Calu3 (cell line): Measurements from ENCODE around the gene SOCS3. TPM values are rescaled to one million over a fixed set of nuclear protein-coding genes. Genes with fewer than 3 reads are reported as not detected.

Experiments used
- BruUV-seq: library from RNA; stranded (reverse); fragments of 400-500 nt; replicated peaks from 2 replicates; lab custom pipeline; 2021; lab: Mats Ljungman, UMichigan
- CTCF ChIA-PET: fragments of 300-600 bp; sonication (Branson Sonifier 250); formaldehyde crosslinking; loops from one replicate; lab custom pipeline; 2022; ENCODE audit warnings: antibody characterized with exemption; lab: Charles Lee
- DNase-seq: peaks from one replicate; pipeline ENCODE4 v3.0.0; 2022
- H3K27ac Mint-ChIP-seq: one replicate; pipeline ENCODE4 v1.8.0; 2022; ENCODE audit warnings: mixed read lengths; ENCODE audit not compliant: unreplicated experiment
- H3K27me3 Mint-ChIP-seq: one replicate; pipeline ENCODE4 v1.8.0; 2022; ENCODE audit warnings: mixed read lengths; ENCODE audit not compliant: unreplicated experiment
- H3K36me3 Mint-ChIP-seq: one replicate; pipeline ENCODE4 v1.8.0; 2022; ENCODE audit warnings: mild to moderate bottlenecking, moderate library complexity, mixed read lengths; ENCODE audit not compliant: insufficient read depth, unreplicated experiment
- H3K4me1 Mint-ChIP-seq: one replicate; pipeline ENCODE4 v1.8.0; 2022; ENCODE audit warnings: mild to moderate bottlenecking, low read depth, mixed read lengths; ENCODE audit not compliant: unreplicated experiment
- H3K4me3 Mint-ChIP-seq: one replicate; pipeline ENCODE4 v1.8.0; 2022; ENCODE audit warnings: mild to moderate bottlenecking, low read depth, moderate library complexity, mixed read lengths; ENCODE audit not compliant: unreplicated experiment
- H3K9me3 Mint-ChIP-seq: one replicate; pipeline ENCODE4 v1.8.0; 2022; ENCODE audit warnings: low read depth, mixed read lengths; ENCODE audit not compliant: unreplicated experiment
- intact Hi-C: fragments of 100-400 bp; cut with micrococcal nuclease; formaldehyde crosslinking; loops from one replicate; pipeline ENCODE4 v1.10.0; 2022; ENCODE audit not compliant: unreplicated experiment
- total RNA-seq: library from RNA; stranded (reverse); gene quantifications from 2 replicates; pipeline ENCODE4 v1.2.3, GENCODE V29; 2022
- TF ChIP-seq, protein P1 (sequence below): fragments of 200-600 bp; IDR thresholded peaks from one replicate; pipeline ENCODE4 v1.8.0; 2022; ENCODE audit warnings: antibody characterized with exemption; ENCODE audit not compliant: unreplicated experiment

SOCS3 gene
- total RNA-seq, 1 experiment from 2014 or later, result 39.5 TPM

DNA sequence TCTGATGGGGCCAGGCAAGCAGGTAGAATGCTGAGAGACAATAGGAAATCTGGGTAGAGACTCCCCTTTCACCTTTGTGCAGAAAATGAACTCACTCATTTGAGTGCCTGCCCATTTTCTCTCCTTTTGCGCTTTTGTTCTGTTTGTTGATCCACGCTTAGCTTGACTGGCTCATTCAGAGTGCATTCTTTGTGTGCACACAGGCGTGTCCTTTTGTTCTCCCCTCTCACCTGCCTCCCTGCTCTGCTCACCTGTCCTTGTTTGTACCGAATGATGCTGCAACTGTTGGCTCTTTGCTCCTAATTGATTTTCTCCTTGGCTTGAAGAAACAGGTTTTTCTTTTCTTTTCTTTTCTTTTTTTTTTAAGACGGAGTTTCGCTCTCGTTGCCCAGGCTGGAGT is 34.3 kb upstream of the SOCS3 start:
- Mint-ChIP-seq H3K4me1 (peaks cover 28% of the 10 kb centered on the region), H3K27me3 (no peaks in the 10 kb centered on the region), H3K4me3 (no peak overlapping the region), H3K36me3 (peaks cover 42% of the 10 kb centered on the region), H3K27ac (no peak overlapping the region), H3K9me3 (no peaks in the 10 kb centered on the region)
- intact Hi-C loops, result no loop called here
- CTCF ChIA-PET, result no interaction called here
- no TSS peak for BruUV-seq
- no peak for DNase-seq
- TF ChIP-seq, protein P1, sequence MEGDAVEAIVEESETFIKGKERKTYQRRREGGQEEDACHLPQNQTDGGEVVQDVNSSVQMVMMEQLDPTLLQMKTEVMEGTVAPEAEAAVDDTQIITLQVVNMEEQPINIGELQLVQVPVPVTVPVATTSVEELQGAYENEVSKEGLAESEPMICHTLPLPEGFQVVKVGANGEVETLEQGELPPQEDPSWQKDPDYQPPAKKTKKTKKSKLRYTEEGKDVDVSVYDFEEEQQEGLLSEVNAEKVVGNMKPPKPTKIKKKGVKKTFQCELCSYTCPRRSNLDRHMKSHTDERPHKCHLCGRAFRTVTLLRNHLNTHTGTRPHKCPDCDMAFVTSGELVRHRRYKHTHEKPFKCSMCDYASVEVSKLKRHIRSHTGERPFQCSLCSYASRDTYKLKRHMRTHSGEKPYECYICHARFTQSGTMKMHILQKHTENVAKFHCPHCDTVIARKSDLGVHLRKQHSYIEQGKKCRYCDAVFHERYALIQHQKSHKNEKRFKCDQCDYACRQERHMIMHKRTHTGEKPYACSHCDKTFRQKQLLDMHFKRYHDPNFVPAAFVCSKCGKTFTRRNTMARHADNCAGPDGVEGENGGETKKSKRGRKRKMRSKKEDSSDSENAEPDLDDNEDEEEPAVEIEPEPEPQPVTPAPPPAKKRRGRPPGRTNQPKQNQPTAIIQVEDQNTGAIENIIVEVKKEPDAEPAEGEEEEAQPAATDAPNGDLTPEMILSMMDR, result no peak

DNA sequence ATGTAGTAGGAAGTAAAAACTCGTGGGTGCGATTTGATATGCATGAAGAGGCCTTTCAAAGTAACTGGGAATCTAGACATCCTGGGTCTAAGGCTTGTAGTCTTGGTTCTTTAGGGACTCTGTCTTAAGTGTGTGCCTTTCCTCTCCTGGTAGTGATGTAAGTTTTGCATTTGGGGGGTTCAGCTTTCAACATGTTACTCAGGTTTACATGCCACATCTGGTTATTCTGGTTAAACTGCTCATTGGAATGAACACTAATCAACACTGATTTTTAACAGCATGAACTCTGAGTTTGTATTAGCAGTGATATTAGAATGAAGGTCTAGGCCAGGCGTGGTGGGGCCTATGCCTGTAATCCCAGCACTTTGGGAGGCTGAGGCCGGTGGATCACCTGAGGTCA is 33.7 kb upstream of the SOCS3 start:
- Mint-ChIP-seq H3K27me3 (no peaks in the 10 kb centered on the region), H3K4me3 (no peak overlapping the region), H3K9me3 (no peaks in the 10 kb centered on the region), H3K27ac (no peak overlapping the region), H3K4me1 (peaks cover 28% of the 10 kb centered on the region), H3K36me3 (peaks cover 40% of the 10 kb centered on the region)
- no peak for DNase-seq
- CTCF ChIA-PET, result no interaction called here
- no TSS peak for BruUV-seq
- intact Hi-C loops, result no loop called here
- TF ChIP-seq, protein P1, result no peak

DNA sequence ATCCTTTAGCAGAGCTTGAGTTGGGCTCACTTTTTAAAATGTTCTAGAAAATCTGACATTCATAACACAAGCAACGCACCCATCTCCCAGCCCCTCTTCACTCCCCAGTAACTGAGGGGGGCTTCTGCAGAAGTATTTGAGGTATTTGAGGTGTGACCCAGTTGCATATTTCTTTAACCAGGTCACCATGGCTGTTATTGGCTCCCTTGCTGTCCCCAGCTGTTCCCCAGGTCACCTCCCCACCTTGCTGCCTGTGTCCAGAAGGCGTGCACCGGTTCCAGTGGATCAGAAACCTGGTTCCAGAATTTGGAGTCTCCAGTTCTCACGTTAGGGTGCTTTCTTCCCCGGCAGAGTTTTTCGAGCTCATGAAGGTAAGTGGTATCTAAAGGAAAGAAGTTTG is 32.4 kb upstream of the SOCS3 start:
- BruUV-seq, result no TSS peak
- no peaks in the 10 kb centered on the region for H3K27me3 Mint-ChIP-seq
- TF ChIP-seq, protein P1, result no peak
- H3K27ac Mint-ChIP-seq, result no peak overlapping the region
- peaks cover 28% of the 10 kb centered on the region for H3K4me1 Mint-ChIP-seq
- H3K9me3 Mint-ChIP-seq, result no peaks in the 10 kb centered on the region
- CTCF ChIA-PET, result no interaction called here
- no peak for DNase-seq
- H3K4me3 Mint-ChIP-seq, result no peak overlapping the region
- peaks cover 34% of the 10 kb centered on the region for H3K36me3 Mint-ChIP-seq
- intact Hi-C loops, result no loop called here

DNA sequence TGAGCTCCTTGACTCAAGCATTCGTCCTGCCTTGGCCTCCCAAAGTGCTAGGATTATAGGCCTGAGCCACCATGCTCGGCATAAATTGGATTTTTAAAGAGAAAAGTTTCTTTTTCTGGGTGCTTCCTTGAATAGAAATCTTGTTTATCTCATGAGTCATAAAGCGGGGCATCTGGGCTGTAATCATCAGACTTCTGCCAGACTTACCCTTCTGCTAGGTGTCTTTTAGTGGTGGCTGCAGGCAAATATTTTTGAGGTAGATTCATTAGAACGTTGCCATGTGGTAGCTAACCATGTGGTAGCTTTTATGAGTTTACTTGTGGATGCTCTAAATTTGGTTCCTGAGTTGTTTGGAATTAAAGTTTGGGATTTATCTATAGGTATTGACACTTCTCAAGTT is 32.0 kb upstream of the SOCS3 start:
- CTCF ChIA-PET, result interaction anchor here (0.7 kb wide), 1 partner anchor 31 kb away, joined by 3 read pairs; no protein-coding TSS in a partner anchor
- no peak overlapping the region for H3K4me3 Mint-ChIP-seq
- TF ChIP-seq, protein P1, result no peak
- peaks cover 32% of the 10 kb centered on the region for H3K36me3 Mint-ChIP-seq
- H3K27ac Mint-ChIP-seq, result no peak overlapping the region
- intact Hi-C loops, result no loop called here
- H3K9me3 Mint-ChIP-seq, result no peaks in the 10 kb centered on the region
- BruUV-seq, result no TSS peak
- H3K27me3 Mint-ChIP-seq, result no peaks in the 10 kb centered on the region
- no peak for DNase-seq
- peaks cover 29% of the 10 kb centered on the region for H3K4me1 Mint-ChIP-seq
